HG02759 (cell line): Measurements from ENCODE around the gene GOLGA8B.
"Not testable (repeated sequence)": the region's sequence is repeated elsewhere in the genome, so short reads cannot be mapped to it uniquely, and the experiment has no call there.

ENCODE experiments used
- ATAC-seq: cut with Tn5 transposase; IDR thresholded peaks from one replicate; pipeline ENCODE4 v1.9.1; 2021; ENCODE audit warnings: mild to moderate bottlenecking, moderate library complexity; ENCODE audit not compliant: unreplicated experiment

GOLGA8B gene

DNA sequence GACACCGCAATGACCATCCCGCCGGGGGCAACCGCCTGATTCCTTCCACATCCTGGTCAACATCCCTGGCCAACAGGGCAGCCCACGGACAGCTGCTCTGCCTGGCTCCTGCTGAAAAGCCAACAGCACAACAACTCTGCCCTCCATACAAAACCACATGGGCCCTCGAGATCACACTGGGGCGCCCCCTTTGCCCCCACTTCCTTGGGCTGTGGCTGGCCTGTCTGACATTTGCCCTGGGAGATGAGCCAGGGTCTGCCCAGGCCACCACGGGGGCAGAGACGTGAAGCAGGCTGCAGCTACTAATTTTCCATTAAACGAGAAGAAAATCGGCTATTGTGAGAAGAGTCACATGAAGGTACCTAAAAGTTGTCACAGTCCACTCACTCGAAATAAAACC lies 16.3 kb downstream of the GOLGA8B start:
- not testable (repeated sequence) for ATAC-seq

DNA sequence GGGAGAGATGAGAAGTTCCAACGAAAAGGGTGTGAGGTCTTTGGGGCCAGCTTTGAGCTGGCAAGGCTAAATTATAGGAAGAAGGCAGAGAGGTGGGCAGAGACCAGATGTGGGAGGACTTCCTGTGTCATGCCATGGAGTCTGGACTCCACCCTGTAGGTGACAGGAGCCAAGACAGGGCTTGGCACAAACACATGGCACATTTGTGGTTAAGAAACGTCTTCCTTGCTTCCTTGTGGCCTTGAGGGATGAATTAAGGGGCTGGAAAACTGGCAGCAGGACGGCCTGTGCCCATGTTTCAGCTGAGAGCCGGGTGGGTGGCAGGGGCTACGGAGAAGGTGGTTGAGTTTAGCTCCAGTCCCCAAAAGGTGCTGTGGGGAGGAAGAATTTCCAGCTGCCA lies 18.7 kb downstream of the GOLGA8B start:
- not testable (repeated sequence) for ATAC-seq

DNA sequence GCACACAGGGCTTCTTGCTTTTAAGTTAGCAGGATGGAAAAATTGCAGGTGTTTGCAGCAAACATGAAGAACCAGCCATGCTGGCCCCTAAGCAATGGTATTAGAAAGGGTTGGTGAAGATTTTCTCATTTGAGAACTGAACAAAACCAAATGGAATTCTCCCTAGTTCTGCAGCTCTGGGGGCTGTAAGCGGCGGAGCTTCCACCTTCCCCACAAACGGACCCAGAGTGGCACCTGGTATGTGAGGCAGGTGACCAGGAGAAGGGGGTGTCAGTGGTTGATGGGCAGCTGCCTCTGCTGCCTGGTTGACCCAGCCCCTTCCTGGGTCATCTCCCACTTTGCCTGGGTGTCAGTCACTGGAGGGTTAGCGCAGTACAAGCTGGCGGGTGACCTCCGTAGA lies 22.6 kb downstream of the GOLGA8B start:
- not testable (repeated sequence) for ATAC-seq

DNA sequence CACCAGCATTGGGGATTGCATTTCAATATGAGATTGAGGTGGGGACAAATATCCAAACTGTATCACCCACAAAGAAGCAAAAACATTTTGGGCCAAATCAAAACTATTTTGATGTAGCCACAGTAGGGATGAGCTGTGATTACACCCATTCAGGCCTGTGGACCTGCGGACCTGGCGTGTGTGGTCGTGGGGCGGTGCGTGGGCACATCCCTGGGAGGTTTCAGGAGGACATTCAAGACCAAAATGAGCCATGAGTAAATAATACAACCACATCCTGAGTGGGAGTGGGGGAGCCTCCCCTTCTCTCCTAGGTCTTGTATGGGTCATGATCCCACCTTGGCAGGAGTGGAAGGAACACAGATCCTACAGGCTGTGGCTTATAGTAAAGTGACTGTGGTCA lies 23.7 kb downstream of the GOLGA8B start:
- ATAC-seq = not testable (repeated sequence)

DNA sequence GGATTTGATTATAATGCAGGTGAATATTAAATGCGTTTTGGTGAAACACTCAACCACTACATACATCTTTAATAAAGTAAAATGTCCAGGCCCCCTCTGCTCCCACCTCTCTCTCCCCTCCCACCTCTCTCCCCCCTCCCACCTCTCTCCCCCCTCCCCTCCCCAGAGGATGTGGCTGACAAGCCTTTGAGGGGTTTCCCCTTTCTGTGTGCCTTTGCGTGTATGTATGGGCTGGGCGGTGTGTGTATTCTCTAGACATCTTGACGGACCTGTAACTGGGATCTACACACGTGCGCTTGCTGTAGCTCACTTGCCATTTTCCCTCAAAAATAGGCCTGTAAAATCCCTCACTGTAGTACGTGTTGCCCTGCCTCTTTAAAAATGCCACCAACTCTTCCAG lies 28.3 kb downstream of the GOLGA8B start:
- ATAC-seq = not testable (repeated sequence)

DNA sequence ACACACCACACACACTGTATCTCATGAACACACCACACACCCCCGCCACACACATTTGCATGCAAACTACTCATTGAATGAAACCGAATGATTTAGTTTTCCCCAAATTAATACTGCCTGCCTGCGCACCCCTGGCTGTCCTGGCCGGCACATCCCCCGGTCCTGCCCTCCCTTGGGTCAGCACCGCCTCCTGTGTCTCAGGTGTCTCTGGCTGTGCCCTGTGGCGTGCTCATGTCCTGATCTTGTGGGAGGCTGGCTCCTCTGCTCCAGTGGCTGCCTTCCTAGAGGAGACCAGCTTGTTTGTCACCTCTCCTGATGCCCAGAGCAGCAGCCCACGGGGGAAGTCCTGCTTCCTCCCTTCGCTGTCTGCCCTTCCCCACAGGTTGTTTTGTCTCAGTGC lies 28.7 kb downstream of the GOLGA8B start:
- not testable (repeated sequence) for ATAC-seq

DNA sequence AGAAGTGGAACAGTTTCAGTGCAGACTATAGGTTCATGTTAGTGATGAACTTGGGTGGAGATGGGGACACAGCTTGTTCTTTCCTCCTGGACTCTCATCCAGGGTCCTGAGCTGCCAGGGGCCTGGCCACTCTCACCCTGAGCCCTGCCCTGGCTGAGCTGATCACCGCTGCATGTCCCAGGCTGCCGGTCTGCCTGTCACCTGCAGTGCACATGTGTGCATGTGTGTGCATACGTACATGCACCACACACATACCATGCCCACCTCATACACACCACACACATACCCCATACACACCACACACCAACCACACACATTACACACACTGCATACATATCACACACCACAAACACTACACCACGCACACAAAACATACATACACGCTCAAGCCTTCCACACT lies 29.3 kb downstream of the GOLGA8B start:
- ATAC-seq = not testable (repeated sequence)

DNA sequence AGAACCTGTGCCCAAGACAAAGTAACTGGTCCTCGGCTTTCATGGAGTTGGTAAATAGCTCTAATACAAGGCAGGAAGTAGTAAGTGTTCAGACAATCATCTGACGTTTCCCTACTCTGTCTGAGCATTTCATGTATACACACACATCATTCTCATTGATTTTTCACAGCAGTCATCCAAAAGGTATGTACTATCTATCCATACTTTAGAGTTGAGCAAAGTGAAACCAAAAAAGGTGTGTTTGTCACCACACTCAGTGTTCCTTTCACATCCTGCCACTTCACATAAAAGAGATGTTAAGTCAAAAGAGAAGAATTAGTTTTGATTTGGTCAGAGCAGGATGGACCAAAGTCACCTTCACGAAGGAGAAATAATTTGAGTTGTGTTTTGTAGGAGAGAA lies 33.3 kb downstream of the GOLGA8B start:
- not testable (repeated sequence) for ATAC-seq

DNA sequence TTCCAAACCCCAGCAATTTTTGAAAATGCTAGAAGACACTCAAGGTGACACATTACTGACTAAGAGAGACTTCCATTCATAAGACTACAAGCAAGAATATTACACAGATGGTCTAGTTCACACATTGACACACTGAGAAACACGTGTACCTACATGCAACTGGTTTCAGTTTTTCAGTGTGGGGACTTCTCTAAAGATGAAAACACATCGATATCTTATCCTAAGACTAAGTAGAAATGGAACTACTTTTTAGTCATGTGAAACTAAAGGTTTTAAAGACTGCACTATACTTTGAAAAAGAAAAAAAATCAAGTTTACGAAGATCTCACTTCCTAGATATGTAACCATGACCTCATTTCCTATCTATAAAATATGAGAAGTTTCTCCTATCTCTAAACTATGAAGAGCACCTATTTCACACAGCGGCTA lies 34.1 kb downstream of the GOLGA8B start:
- ATAC-seq = not testable (repeated sequence)

DNA sequence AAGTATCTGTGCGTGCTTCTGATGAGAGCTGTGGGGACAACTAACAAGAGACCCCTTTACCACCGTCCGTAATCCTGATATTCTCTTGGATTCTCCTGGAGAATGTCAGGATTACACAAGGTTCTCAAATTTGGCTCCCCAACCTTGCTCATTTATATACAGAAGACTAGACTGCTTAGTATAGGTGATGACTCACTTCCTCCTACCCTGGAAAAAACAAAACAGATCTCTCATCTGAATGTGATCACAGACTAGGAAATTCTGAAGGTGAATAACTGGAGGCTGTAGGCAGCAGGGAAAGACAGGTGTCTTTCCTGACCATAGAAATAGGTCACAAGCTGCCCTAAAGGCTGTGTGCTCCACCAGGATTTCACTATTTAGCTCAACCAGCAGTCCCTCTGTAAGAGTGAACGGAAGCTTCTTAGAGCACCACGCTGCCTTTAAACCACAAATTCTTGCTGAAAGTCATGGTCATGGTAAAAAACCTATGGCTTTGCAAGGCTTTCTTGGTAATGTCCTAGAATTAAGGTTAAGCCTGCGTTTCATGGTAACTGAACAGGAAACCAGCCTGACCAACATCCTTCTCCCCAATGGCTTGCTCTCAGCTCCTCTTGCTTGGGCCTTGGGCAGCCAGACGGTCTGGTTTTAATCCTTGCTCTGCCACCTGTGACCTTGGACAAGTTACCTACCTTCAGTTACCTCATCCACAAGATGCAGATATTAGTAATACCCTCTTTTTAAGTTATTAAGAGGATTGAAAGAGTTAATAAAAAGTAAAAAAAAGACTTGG lies 39.4 kb downstream of the GOLGA8B start:
- not testable (repeated sequence) for ATAC-seq

DNA sequence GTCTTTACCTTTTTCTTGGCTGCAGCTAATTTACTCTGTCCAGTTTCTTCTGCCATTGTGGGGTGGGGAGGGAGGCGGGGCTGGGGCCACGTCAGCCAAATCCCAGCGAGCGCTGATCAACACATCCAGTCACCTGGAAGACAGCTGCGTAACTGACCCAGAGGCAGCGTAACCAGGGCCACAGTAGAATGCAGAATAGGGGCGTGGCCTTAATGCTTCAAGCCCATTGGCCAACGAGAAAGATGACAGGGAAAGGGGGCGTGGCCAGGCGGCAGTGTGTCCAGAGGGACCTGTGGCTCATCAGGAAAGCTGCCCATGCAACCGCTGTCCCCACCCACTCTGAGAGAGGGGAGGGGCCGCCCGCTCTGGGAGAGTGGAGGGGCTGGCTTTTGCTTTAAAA lies 47.6 kb downstream of the GOLGA8B start:
- ATAC-seq = not testable (repeated sequence)
